ENCODE data around the gene KCNK13. TPM values are rescaled to one million over a fixed set of nuclear protein-coding genes. Genes with fewer than 3 reads are reported as not detected.
A peak's percentile ranks its signal among the peaks of the same experiment; 100 is the strongest.

Gene KCNK13
- total and polyA plus RNA-seq, 2 experiments from 2014 or later: 0.48 to 1.1 TPM

- Histone ChIP-seq H3K9me3 (ENCODE audit: low read depth) (no peaks in the 10 kb centered on the region), H3K27ac (no peak overlapping the region), H3K4me1 (ENCODE audit: low read depth) (no peaks in the 10 kb centered on the region), H3K27me3 (no peaks in the 10 kb centered on the region), H3K4me3 (no peak overlapping the region), H3K36me3 (no peaks in the 10 kb centered on the region)
- TF ChIP-seq CTCF (IDR thresholded peaks at IDR 0.05; ENCODE audit: low read depth, low read length): no peak
- no peak for DNase-seq (ENCODE audit: low read depth in 1 of 2, low spot score in 1 of 2)
Measured at GRCh38 chr14:90103808-90104207, 42.0 kb downstream of the KCNK13 start.

GRCh38 chr14:90105756-90106155, 44.0 kb downstream of the KCNK13 start:
- Histone ChIP-seq H3K9me3 (ENCODE audit: low read depth) (no peaks in the 10 kb centered on the region), H3K27me3 (no peaks in the 10 kb centered on the region), H3K4me3 (no peak overlapping the region), H3K4me1 (ENCODE audit: low read depth) (no peaks in the 10 kb centered on the region), H3K27ac (no peak overlapping the region), H3K36me3 (no peaks in the 10 kb centered on the region)
- peak in 1 of 2 donors; percentile 23 for DNase-seq (ENCODE audit: low read depth in 1 of 2, low spot score in 1 of 2)
- no peak for TF ChIP-seq CTCF (IDR thresholded peaks at IDR 0.05; ENCODE audit: low read depth, low read length)

- DNase-seq (ENCODE audit: low read depth in 1 of 2, low spot score in 1 of 2): no peak
- no peaks in the 10 kb centered on the region for H3K27me3 ChIP-seq
- H3K4me1 ChIP-seq (ENCODE audit: low read depth): no peaks in the 10 kb centered on the region
- no peak overlapping the region for H3K27ac ChIP-seq
- no peaks in the 10 kb centered on the region for H3K9me3 ChIP-seq (ENCODE audit: low read depth)
- no peaks in the 10 kb centered on the region for H3K36me3 ChIP-seq
- H3K4me3 ChIP-seq: no peak overlapping the region
- TF ChIP-seq CTCF (IDR thresholded peaks at IDR 0.05; ENCODE audit: low read depth, low read length): no peak
Measured at GRCh38 chr14:90107789-90108188, 46.0 kb downstream of the KCNK13 start.

- Histone ChIP-seq H3K4me3 (no peak overlapping the region), H3K9me3 (ENCODE audit: low read depth) (no peaks in the 10 kb centered on the region), H3K27ac (no peak overlapping the region), H3K4me1 (ENCODE audit: low read depth) (no peaks in the 10 kb centered on the region), H3K36me3 (no peaks in the 10 kb centered on the region), H3K27me3 (no peaks in the 10 kb centered on the region)
- no peak for DNase-seq (ENCODE audit: low read depth in 1 of 2, low spot score in 1 of 2)
- peak; percentile 36 for TF ChIP-seq CTCF (IDR thresholded peaks at IDR 0.05; ENCODE audit: low read depth, low read length)
Measured at GRCh38 chr14:90109858-90110257, 48.1 kb downstream of the KCNK13 start.

GRCh38 chr14:90111895-90112534, 50.2 kb downstream of the KCNK13 start:
- Histone ChIP-seq H3K4me3 (no peak overlapping the region), H3K9me3 (ENCODE audit: low read depth) (no peaks in the 10 kb centered on the region), H3K36me3 (no peaks in the 10 kb centered on the region), H3K4me1 (ENCODE audit: low read depth) (no peaks in the 10 kb centered on the region), H3K27ac (no peak overlapping the region), H3K27me3 (no peaks in the 10 kb centered on the region)
- DNase-seq (ENCODE audit: low read depth in 1 of 2, low spot score in 1 of 2): no peak
- no peak for TF ChIP-seq CTCF (IDR thresholded peaks at IDR 0.05; ENCODE audit: low read depth, low read length)
